ENCODE measurements around the gene SFTPA2.

- TF ChIP-seq CTCF (IDR thresholded peaks at IDR 0.05; ENCODE audit: low read depth, low read length) (no peak), EZH2phosphoT487 (IDR thresholded peaks at IDR 0.05; ENCODE audit: low read depth) (no peak)
These were observed 481 bp downstream of the SFTPA2 start for GRCh38 chr10:79559726-79560125.

Data from OCI-LY3 (cell line).